Testis (tissue), 3 donors: ENCODE measurements around the gene SPTLC2. TPM values are rescaled to one million over a fixed set of nuclear protein-coding genes. Genes with fewer than 3 reads are reported as not detected.

ENCODE experiments used
- DNase-seq: peaks from one replicate; pipeline ENCODE4 v3.0.0-alpha.2; 2019
- H3K27ac ChIP-seq, 2 donors: fragments of 200-600 bp; sonication (generic); one replicate each; pipeline ENCODE4 v1.5.1; 2019
- H3K27me3 ChIP-seq: fragments of 200-600 bp; sonication (generic); one replicate; pipeline ENCODE4 v1.5.1; 2019
- H3K36me3 ChIP-seq: fragments of 200-600 bp; sonication (generic); one replicate; pipeline ENCODE4 v1.5.1; 2017; ENCODE audit warnings: low read depth; ENCODE audit errors: missing control alignments
- H3K4me1 ChIP-seq: fragments of 200-600 bp; sonication (generic); one replicate; pipeline ENCODE4 v1.5.1; 2019
- H3K4me3 ChIP-seq, 2 donors: fragments of 200-600 bp; sonication (generic); one replicate each; pipeline ENCODE4 v1.5.1; 2017 to 2019
- H3K9me3 ChIP-seq: fragments of 200-600 bp; sonication (generic); one replicate; pipeline ENCODE4 v1.5.1; 2017
- POLR2A ChIP-seq: fragments of 450-650 bp; IDR thresholded peaks from one replicate; pipeline ENCODE4 v1.6.1; 2017; ENCODE audit warnings: antibody characterized with exemption, mild to moderate bottlenecking, moderate library complexity
- WGBS, 2 donors: methylation state at CpG; one replicate each; pipeline ENCODE4 v1.1.5; 2018; 5-methylcytosine and 5-hydroxymethylcytosine counted together
- intact Hi-C: fragments of 100-400 bp; cut with DNase I; formaldehyde crosslinking; loops from one replicate; pipeline ENCODE4 v1.15.1; 2023; ENCODE audit warnings: low total_unique reads
- polyA plus RNA-seq: library from polyadenylated mRNA; stranded (reverse); fragments of 350-450 nt; fragmentation: Illumina TruSeq; extraction: RNeasy Lipid Tissue Mini Kit (QIAGEN cat#74804); gene quantifications from one replicate; pipeline ENCODE4 v1.2.3, GENCODE V29; 2014; ENCODE audit warnings: low read depth, low replicate concordance; ENCODE audit not compliant: insufficient read depth
- total RNA-seq, 2 donors: library from RNA; depleted of rRNA; stranded (reverse); fragments of >200 nt; gene quantifications; one replicate each; pipeline ENCODE4 v1.2.3, GENCODE V29; 2016
- TF ChIP-seq, protein P1 (sequence below), 3 experiments: fragments of 450-650 bp in 2 of 3; fragments of 200-600 bp in 1 of 3; sonication (generic) in 1 of 3; IDR thresholded peaks; one replicate each; pipeline ENCODE4 v1.5.1; 2016 to 2019; ENCODE audit warnings: antibody characterized with exemption in 3 of 3, mild to moderate bottlenecking in 2 of 3, moderate library complexity in 1 of 3

Gene SPTLC2
- total and polyA plus RNA-seq, 3 donors from 2014 or later, result 11.1 to 24.5 (median 21.5) TPM

DNA sequence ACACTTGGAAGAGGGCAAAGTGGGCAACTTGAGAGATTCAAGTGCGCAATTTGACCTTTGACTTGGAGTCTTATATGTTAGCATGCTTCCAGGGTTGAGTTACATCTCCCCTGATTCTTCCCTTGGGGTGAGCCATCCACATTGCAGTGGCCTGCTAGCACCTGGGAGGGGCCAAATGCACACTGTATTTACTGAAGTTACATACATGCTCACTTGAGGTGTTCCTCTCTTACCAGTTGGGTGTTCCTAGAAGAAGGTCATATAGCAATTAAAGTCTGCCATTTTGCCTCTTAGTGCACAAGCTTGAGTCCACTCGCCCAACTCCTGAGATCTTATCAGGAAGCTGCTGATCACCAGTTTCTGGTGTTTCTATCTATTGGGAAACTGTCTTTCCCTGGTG lies 13.7 kb upstream of the SPTLC2 start:
- Histone ChIP-seq H3K9me3 (no peaks in the 10 kb centered on the region), H3K4me3 (no peak overlapping the region), H3K27ac (no peak overlapping the region), H3K4me1 (no peaks in the 10 kb centered on the region), H3K36me3 (no peaks in the 10 kb centered on the region), H3K27me3 (no peaks in the 10 kb centered on the region)
- TF ChIP-seq, protein P1, sequence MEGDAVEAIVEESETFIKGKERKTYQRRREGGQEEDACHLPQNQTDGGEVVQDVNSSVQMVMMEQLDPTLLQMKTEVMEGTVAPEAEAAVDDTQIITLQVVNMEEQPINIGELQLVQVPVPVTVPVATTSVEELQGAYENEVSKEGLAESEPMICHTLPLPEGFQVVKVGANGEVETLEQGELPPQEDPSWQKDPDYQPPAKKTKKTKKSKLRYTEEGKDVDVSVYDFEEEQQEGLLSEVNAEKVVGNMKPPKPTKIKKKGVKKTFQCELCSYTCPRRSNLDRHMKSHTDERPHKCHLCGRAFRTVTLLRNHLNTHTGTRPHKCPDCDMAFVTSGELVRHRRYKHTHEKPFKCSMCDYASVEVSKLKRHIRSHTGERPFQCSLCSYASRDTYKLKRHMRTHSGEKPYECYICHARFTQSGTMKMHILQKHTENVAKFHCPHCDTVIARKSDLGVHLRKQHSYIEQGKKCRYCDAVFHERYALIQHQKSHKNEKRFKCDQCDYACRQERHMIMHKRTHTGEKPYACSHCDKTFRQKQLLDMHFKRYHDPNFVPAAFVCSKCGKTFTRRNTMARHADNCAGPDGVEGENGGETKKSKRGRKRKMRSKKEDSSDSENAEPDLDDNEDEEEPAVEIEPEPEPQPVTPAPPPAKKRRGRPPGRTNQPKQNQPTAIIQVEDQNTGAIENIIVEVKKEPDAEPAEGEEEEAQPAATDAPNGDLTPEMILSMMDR (IDR thresholded peaks at IDR 0.05), result no peak
- no peak for TF ChIP-seq POLR2A
- WGBS, 2 donors, result 57 to 65% methylated on average over 2 of the region's 2 CpGs
- DNase-seq, result no peak
- intact Hi-C loops, result no loop called here

DNA sequence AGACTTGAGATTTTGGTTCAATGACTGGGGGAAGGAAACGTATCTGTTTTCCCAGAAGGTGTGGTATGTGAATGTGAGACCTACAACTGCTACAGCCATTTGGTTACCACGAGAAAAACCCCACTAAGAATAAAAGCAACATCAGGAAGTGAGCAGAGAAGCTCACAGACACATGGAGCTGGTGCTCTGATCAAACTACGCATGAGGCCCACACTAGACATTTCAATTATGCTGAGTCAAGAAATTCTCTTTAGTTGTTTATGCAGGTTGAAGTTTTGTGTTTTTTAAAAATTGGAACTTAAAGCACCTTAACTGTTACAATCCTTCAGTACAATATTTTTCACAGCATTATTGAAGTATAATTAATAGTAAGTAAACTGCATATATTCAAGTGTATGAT lies 8.9 kb upstream of the SPTLC2 start:
- TF ChIP-seq, protein P1 (IDR thresholded peaks at IDR 0.05), result no peak
- no peak for TF ChIP-seq POLR2A
- intact Hi-C loops, result no loop called here
- DNase-seq, result no peak
- no peaks in the 10 kb centered on the region for H3K27me3 ChIP-seq
- H3K9me3 ChIP-seq, result no peaks in the 10 kb centered on the region
- H3K27ac ChIP-seq, result no peak overlapping the region
- H3K36me3 ChIP-seq, result no peaks in the 10 kb centered on the region
- H3K4me3 ChIP-seq, result no peak overlapping the region
- WGBS, 2 donors, result 73 to 80% methylated on average over 3 of the region's 3 CpGs
- H3K4me1 ChIP-seq, result no peaks in the 10 kb centered on the region

DNA sequence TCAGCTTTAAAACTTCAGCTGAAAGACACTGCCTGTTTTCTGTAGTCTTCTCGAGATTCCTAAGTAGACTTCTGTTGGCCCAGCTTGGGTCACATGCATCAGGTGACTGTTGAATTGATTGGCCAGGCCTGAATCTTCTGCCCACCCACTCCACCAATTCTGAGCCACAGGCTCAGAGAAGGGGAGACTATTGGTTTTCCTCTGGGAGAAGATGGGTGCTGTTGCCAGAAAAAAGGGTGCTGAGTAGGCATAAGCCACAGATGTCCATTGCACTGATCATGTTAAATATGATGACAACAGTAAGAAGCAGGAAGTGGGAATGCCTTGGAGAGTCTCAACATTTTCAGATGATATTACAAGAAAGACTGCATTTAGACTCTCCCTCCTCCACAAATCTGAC lies 6.8 kb upstream of the SPTLC2 start:
- no peak for DNase-seq
- no peaks in the 10 kb centered on the region for H3K9me3 ChIP-seq
- H3K4me3 ChIP-seq, result no peak overlapping the region
- TF ChIP-seq, protein P1 (IDR thresholded peaks at IDR 0.05), result no peak
- no peak for TF ChIP-seq POLR2A
- no peaks in the 10 kb centered on the region for H3K36me3 ChIP-seq
- intact Hi-C loops, result no loop called here
- no peaks in the 10 kb centered on the region for H3K27me3 ChIP-seq
- H3K27ac ChIP-seq, result no peak overlapping the region
- 75 to 84% methylated on average over 1 of the region's 1 CpG for WGBS, 2 donors
- no peaks in the 10 kb centered on the region for H3K4me1 ChIP-seq

DNA sequence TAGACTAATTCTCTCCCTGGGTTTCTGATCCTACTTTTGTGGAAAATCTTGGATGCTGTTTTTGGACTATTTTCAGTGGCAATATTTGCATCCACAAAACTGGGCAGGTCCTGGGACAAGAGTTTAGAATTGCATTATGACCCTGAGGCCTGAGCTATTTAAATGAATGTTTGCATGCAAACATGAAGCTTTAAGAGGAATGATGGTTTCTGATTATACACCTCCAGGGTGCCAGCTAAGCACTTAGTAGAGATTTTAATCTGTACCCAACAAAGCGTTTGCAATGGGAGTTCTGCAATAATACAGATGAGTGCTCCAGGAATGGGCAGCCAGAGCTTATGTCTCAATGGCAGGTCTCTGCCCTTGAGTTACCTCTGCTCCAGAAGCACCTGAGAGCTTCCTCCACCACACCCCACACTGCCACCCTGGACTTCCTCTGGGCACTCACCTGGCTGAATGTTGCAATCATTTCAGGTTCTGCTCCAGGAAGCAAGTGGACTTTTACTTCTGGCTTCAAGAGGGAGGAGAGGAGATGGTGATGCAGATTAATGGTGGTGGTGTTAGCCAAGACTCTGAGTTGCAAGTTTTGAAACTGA lies 6.0 kb upstream of the SPTLC2 start:
- H3K27me3 ChIP-seq, result no peaks in the 10 kb centered on the region
- no peaks in the 10 kb centered on the region for H3K36me3 ChIP-seq
- no peak overlapping the region for H3K27ac ChIP-seq
- intact Hi-C loops, result no loop called here
- no peaks in the 10 kb centered on the region for H3K9me3 ChIP-seq
- no peak overlapping the region for H3K4me3 ChIP-seq
- H3K4me1 ChIP-seq, result no peaks in the 10 kb centered on the region
- WGBS, 2 donors, result 53 to 70% methylated on average over 1 of the region's 1 CpG
- TF ChIP-seq, protein P1 (IDR thresholded peaks at IDR 0.05), result no peak
- no peak for TF ChIP-seq POLR2A
- DNase-seq, result no peak

DNA sequence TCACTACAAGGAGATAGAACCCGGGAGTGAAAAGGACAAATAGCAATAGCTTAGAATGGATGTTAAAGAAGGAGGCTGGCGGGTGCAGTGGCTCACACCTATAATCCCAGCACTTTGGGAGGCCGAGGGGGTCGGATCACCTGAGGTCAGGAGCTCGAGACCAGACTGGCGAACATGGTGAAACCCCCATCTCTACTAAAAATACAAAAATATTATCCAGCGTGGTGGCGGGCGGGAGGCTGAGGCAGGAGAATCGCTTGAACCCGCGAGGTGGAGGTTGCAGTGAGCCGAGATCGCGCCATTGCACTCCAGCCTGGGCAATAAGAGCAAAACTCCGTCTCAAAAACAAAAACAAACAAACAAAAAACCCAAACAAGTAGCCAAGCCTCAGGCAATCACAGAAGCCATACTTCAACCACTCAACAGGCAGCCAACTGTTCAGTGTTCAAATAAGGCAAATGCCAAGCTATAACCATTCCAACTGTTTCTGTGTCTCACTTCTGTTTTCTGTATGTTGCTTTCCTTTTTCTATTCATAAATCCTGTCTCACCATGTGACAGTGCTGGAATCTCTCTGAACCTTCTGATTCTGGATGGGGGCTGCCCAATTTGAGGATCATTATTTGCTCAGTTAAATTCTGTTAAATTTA lies 3.9 kb upstream of the SPTLC2 start:
- WGBS, 2 donors, result 89 to 93% methylated on average over 16 of the region's 16 CpGs

More for the DNA sequence above, 3.9 kb upstream of the SPTLC2 start:
- no peak for DNase-seq
- no peak for TF ChIP-seq POLR2A
- TF ChIP-seq, protein P1 (IDR thresholded peaks at IDR 0.05), result no peak
- intact Hi-C loops, result no loop called here
- Histone ChIP-seq H3K4me3 (no peak overlapping the region), H3K36me3 (no peaks in the 10 kb centered on the region), H3K9me3 (no peaks in the 10 kb centered on the region), H3K27me3 (no peaks in the 10 kb centered on the region), H3K4me1 (peaks cover under 1% of the 10 kb centered on the region), H3K27ac (no peak overlapping the region)
